Esophagus muscularis mucosa (tissue), 4 donors: ENCODE measurements around the gene SLC38A10.

Source experiments
- CTCF ChIP-seq, 3 experiments: fragments of 200-600 bp in 2 of 3; fragments of 450-650 bp in 1 of 3; sonication (generic) in 2 of 3; IDR thresholded peaks; one replicate each; pipeline ENCODE4 v1.5.1; 2017 to 2019; ENCODE audit warnings: antibody characterized with exemption in 3 of 3, mild to moderate bottlenecking in 2 of 3, moderate library complexity in 1 of 3
- EP300 ChIP-seq: sonication (generic); formaldehyde crosslinking; IDR thresholded peaks from one replicate; pipeline ENCODE4 v1.6.1; 2017; ENCODE audit warnings: antibody characterized with exemption
- POLR2A ChIP-seq: fragments of 450-650 bp; IDR thresholded peaks from one replicate; pipeline ENCODE4 v1.6.1; 2017; ENCODE audit warnings: antibody characterized with exemption, moderate library complexity, mild to moderate bottlenecking, low read depth
- POLR2AphosphoS5 ChIP-seq, 2 donors: sonication (generic); formaldehyde crosslinking; IDR thresholded peaks; one replicate each; pipeline ENCODE4 v1.6.1; 2017; ENCODE audit warnings: antibody characterized with exemption in 2 of 2

- TF ChIP-seq POLR2A (no peak), CTCF (IDR thresholded peaks at IDR 0.05) (peak; percentile 60 to 80 (median 71)), POLR2AphosphoS5 (IDR thresholded peaks at IDR 0.05) (peak; percentile 59 to 85), EP300 (no peak)
Measured at GRCh38 chr17:81254955-81255717, 40.0 kb downstream of the SLC38A10 start.
